ENCODE data around the gene MMP2.

MMP2 gene

DNA sequence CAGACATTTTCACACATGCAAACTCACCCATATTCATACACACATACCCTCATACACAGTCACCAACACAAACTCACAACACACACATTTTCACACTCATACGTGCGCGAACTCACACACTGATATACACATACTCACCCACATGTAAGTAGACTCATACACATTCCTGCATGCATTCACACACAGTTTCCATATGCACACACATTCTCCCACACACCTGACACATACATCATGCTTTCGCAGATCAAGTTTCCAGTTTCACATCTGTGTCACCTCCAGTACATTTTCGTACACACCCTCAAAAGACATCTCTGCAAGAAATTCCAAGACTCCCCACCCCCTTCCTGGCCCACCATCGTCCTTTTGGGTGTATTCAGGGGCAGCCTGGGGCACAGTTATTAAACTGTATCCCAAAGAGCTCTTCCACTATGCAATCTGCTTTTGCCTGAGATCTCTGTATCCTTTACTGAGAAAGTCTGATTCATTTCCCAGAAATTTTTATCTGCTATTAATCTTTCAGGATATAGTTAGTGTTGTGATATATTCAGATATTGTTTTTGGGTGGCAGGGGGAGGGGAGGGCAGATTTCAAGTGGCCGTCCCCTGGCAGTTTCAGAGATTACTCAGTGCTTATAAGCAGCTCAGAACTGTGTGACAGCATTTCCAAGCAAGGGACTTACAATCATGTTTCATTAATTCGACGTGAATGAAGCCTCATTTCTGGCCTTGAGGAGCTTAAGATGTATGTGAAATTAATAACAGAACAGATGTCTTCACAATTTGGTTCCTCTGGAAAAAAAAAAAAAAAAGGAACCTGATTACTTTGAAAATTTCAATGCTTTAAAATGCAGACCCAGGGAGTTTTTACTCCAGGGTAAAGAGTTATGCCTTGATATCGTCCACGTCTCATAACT, 35.3 kb upstream of the MMP2 start:
- Histone ChIP-seq H3K27ac (ENCODE audit: extremely low read depth, low read depth, low read length) (no peak overlapping the region), H3K9me3 (ENCODE audit: control insufficient read depth, insufficient read depth, low read depth, low read length) (no peaks in the 10 kb centered on the region), H3K4me1 (ENCODE audit: control insufficient read depth, insufficient read depth, low read length) (no peaks in the 10 kb centered on the region), H3K36me3 (ENCODE audit: control insufficient read depth in 2 of 2, insufficient read depth in 1 of 2, low read length in 2 of 2) (no peaks in the 10 kb centered on the region), H3K4me3 (ENCODE audit: low read depth, low read length) (no peak overlapping the region)
- no peak for TF ChIP-seq ZSCAN30 (tag by site-specific recombination; IDR thresholded peaks at IDR 0.05)
- no peak for TF ChIP-seq ZNF529 (tag by site-specific recombination; IDR thresholded peaks at IDR 0.05; ENCODE audit: insufficient replicate concordance)
- TF ChIP-seq ZFP37 (tag by site-specific recombination; IDR thresholded peaks at IDR 0.05) = no peak
- TF ChIP-seq ZNF324 (tag by site-specific recombination; IDR thresholded peaks at IDR 0.05) = no peak
- TF ChIP-seq, protein P1, sequence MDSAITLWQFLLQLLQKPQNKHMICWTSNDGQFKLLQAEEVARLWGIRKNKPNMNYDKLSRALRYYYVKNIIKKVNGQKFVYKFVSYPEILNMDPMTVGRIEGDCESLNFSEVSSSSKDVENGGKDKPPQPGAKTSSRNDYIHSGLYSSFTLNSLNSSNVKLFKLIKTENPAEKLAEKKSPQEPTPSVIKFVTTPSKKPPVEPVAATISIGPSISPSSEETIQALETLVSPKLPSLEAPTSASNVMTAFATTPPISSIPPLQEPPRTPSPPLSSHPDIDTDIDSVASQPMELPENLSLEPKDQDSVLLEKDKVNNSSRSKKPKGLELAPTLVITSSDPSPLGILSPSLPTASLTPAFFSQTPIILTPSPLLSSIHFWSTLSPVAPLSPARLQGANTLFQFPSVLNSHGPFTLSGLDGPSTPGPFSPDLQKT (IDR thresholded peaks at IDR 0.05; ENCODE audit: borderline replicate concordance, low read depth, low read length) = no peak
- no peak for TF ChIP-seq ZNF585B (tag by site-specific recombination; IDR thresholded peaks at IDR 0.05)
- no peak for TF ChIP-seq GLIS2 (tag by site-specific recombination; IDR thresholded peaks at IDR 0.05)
- TF ChIP-seq TSHZ1 (tag by site-specific recombination; IDR thresholded peaks at IDR 0.05; ENCODE audit: borderline replicate concordance) = no peak
- TF ChIP-seq ZNF747 (tag by site-specific recombination; IDR thresholded peaks at IDR 0.05) = no peak
- no peak for TF ChIP-seq ZNF785 (tag by site-specific recombination; IDR thresholded peaks at IDR 0.05)
- TF ChIP-seq ZNF37A (tag by site-specific recombination; IDR thresholded peaks at IDR 0.05) = no peak
- no peak for TF ChIP-seq ZNF175 (tag by site-specific recombination; IDR thresholded peaks at IDR 0.05)
- TF ChIP-seq ZNF571 (tag by site-specific recombination; IDR thresholded peaks at IDR 0.05) = no peak
- no peak for TF ChIP-seq ZBTB48 (tag by site-specific recombination; IDR thresholded peaks at IDR 0.05)
- TF ChIP-seq PRDM1 (tag by site-specific recombination; IDR thresholded peaks at IDR 0.05) = no peak
- no peak for TF ChIP-seq ZFHX2 (tag by site-specific recombination; conservative IDR thresholded peaks at IDR 0.05)
- ChIA-PET CTCF (interaction anchor here (0.6 to 3.1 kb wide), 4 partner anchors 15 to 22 kb away, joined by 3 to 12 read pairs (median 5); no protein-coding TSS in a partner anchor), POLR2A (no interaction called here)

GRCh38 chr16:55444754-55445485, 34.1 kb upstream of the MMP2 start:
- H3K36me3 ChIP-seq (ENCODE audit: control insufficient read depth in 2 of 2, insufficient read depth in 1 of 2, low read length in 2 of 2) = no peaks in the 10 kb centered on the region
- CTCF ChIA-PET = interaction anchor here (0.7 to 3.1 kb wide), 2 partner anchors 20 to 21 kb away, joined by 4 to 12 read pairs; no protein-coding TSS in a partner anchor
- H3K4me1 ChIP-seq (ENCODE audit: control insufficient read depth, insufficient read depth, low read length) = no peaks in the 10 kb centered on the region
- POLR2A ChIA-PET = no interaction called here
- TF ChIP-seq ZFP37 (tag by site-specific recombination; IDR thresholded peaks at IDR 0.05) = no peak
- TF ChIP-seq, protein P2, sequence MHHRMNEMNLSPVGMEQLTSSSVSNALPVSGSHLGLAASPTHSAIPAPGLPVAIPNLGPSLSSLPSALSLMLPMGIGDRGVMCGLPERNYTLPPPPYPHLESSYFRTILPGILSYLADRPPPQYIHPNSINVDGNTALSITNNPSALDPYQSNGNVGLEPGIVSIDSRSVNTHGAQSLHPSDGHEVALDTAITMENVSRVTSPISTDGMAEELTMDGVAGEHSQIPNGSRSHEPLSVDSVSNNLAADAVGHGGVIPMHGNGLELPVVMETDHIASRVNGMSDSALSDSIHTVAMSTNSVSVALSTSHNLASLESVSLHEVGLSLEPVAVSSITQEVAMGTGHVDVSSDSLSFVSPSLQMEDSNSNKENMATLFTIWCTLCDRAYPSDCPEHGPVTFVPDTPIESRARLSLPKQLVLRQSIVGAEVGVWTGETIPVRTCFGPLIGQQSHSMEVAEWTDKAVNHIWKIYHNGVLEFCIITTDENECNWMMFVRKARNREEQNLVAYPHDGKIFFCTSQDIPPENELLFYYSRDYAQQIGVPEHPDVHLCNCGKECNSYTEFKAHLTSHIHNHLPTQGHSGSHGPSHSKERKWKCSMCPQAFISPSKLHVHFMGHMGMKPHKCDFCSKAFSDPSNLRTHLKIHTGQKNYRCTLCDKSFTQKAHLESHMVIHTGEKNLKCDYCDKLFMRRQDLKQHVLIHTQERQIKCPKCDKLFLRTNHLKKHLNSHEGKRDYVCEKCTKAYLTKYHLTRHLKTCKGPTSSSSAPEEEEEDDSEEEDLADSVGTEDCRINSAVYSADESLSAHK (tag by site-specific recombination; IDR thresholded peaks at IDR 0.05) = peak; percentile 16; the same call in 1 of the 2 replicates
- H3K9me3 ChIP-seq (ENCODE audit: control insufficient read depth, insufficient read depth, low read depth, low read length) = no peaks in the 10 kb centered on the region
- H3K27ac ChIP-seq (ENCODE audit: extremely low read depth, low read depth, low read length) = no peak overlapping the region
- H3K4me3 ChIP-seq (ENCODE audit: low read depth, low read length) = no peak overlapping the region

Measured in HEK293 (cell line).